Fibroblast of skin of left biceps (primary cell): ENCODE data around the gene NOL4.

ENCODE experiments used
- DNase-seq, 2 experiments: peaks; one replicate each; pipeline ENCODE4 v3.0.0-alpha.2; 2013; ENCODE audit warnings: low read depth in 2 of 2

The NOL4 gene

GRCh38 chr18:34189656-34190435 is 34.9 kb downstream of the NOL4 start:
- DNase-seq = no peak
